SJSA1 (cell line): ENCODE measurements around the gene ZNRD2. TPM values are rescaled to one million over a fixed set of nuclear protein-coding genes. Genes with fewer than 3 reads are reported as not detected.
A peak's percentile ranks its signal among the peaks of the same experiment; 100 is the strongest.
"Not testable (repeated sequence)": the region's sequence is repeated elsewhere in the genome, so short reads cannot be mapped to it uniquely, and the experiment has no call there.

Experiments used
- DNase-seq, 2 experiments: peaks; one replicate each; pipeline ENCODE4 v3.0.0-alpha.2; 2015 to 2020; ENCODE audit warnings: low spot score in 2 of 2, low read depth in 1 of 2
- H3K27ac ChIP-seq: fragments of 250-450 bp; sonication (Bioruptor Pico); 2 replicates; pipeline ENCODE4 v1.5.1; 2020; ENCODE audit warnings: mild to moderate bottlenecking, moderate library complexity
- H3K27me3 ChIP-seq: fragments of 250-450 bp; sonication (Bioruptor Pico); replicated peaks from 2 replicates; pipeline ENCODE4 v1.5.1; 2020; ENCODE audit warnings: mild to moderate bottlenecking, moderate library complexity
- H3K36me3 ChIP-seq: fragments of 250-450 bp; sonication (Bioruptor Pico); 2 replicates; pipeline ENCODE4 v1.5.1; 2020; ENCODE audit warnings: mild to moderate bottlenecking
- H3K4me1 ChIP-seq: fragments of 250-450 bp; sonication (Bioruptor Pico); replicated peaks from 2 replicates; pipeline ENCODE4 v1.6.1; 2021; ENCODE audit warnings: mild to moderate bottlenecking
- H3K4me3 ChIP-seq: fragments of 250-450 bp; sonication (Bioruptor Pico); 2 replicates; pipeline ENCODE4 v1.5.1; 2020; ENCODE audit warnings: mild to moderate bottlenecking
- H3K9me3 ChIP-seq: fragments of 250-450 bp; sonication (Bioruptor Pico); replicated peaks from 2 replicates; pipeline ENCODE4 v1.5.1; 2020; ENCODE audit warnings: mild to moderate bottlenecking
- total RNA-seq: library from RNA; depleted of rRNA; stranded (reverse); fragments of >200 nt; shearing (Covaris generic); gene quantifications from 2 replicates; pipeline ENCODE4 v1.2.3, GENCODE V29; 2014; rRNA removed

Gene ZNRD2
- 109 and 111 TPM in 2 replicates for total RNA-seq

- H3K4me3 ChIP-seq = peak within 1 kb of the TSS; percentile 80
- H3K4me1 ChIP-seq = peaks cover 71% of the 10 kb centered on the region
- peak; percentile 100 for DNase-seq
- H3K9me3 ChIP-seq = no peaks in the 10 kb centered on the region
- H3K27me3 ChIP-seq = no peaks in the 10 kb centered on the region
- H3K27ac ChIP-seq = peak within 1 kb of the TSS; percentile 14
- H3K36me3 ChIP-seq = peaks cover 36% of the 10 kb centered on the region
These were observed at the start of gene ZNRD2 for GRCh38 chr11:65569973-65570918. Gene ZNRD2, plus strand, starts transcription at chr11:65570477. Its CDS starts 15 bp downstream, at chr11:65570492.

GRCh38 chr11:65521777-65522521, 48.3 kb upstream of the ZNRD2 start:
- H3K36me3 ChIP-seq = peaks cover 21% of the 10 kb centered on the region
- not testable (repeated sequence) for H3K4me3 ChIP-seq, H3K9me3 ChIP-seq, H3K27ac ChIP-seq, DNase-seq, H3K27me3 ChIP-seq
- H3K4me1 ChIP-seq = peaks cover 18% of the 10 kb centered on the region

GRCh38 chr11:65522718-65523630, 47.3 kb upstream of the ZNRD2 start:
- Histone ChIP-seq H3K36me3 (peaks cover 31% of the 10 kb centered on the region), H3K4me1 (peaks cover 18% of the 10 kb centered on the region)
- not testable (repeated sequence) for H3K4me3 ChIP-seq, H3K27me3 ChIP-seq, H3K27ac ChIP-seq, DNase-seq, H3K9me3 ChIP-seq

- H3K36me3 ChIP-seq = peaks cover 37% of the 10 kb centered on the region
- not testable (repeated sequence) for H3K9me3 ChIP-seq, H3K27ac ChIP-seq, H3K4me3 ChIP-seq, DNase-seq, H3K27me3 ChIP-seq
- peaks cover 18% of the 10 kb centered on the region for H3K4me1 ChIP-seq
These were observed 46.7 kb upstream of the ZNRD2 start for GRCh38 chr11:65523631-65523968.

GRCh38 chr11:65524014-65524740, 46.1 kb upstream of the ZNRD2 start:
- Histone ChIP-seq H3K4me3 (peak overlapping the region; percentile 23), H3K27me3 (no peaks in the 10 kb centered on the region), H3K27ac (no peak overlapping the region), H3K36me3 (peaks cover 43% of the 10 kb centered on the region), H3K9me3 (0 out of 2 replicates have a peak, but pooled peaks cover 2% of the 10 kb centered on the region), H3K4me1 (peaks cover 18% of the 10 kb centered on the region)
- DNase-seq = peak; percentile 62 to 63

- Histone ChIP-seq H3K27me3 (no peaks in the 10 kb centered on the region), H3K4me1 (peaks cover 18% of the 10 kb centered on the region)
- peak; percentile 88 for DNase-seq
These were observed 45.3 kb upstream of the ZNRD2 start, which contains the start of gene SCYL1 for GRCh38 chr11:65524741-65525545. Gene SCYL1, plus strand, starts transcription at chr11:65525083. Its CDS starts 71 bp downstream, at chr11:65525154.

GRCh38 chr11:65525546-65526480, 44.5 kb upstream of the ZNRD2 start:
- Histone ChIP-seq H3K9me3 (0 out of 2 replicates have a peak, but pooled peaks cover 2% of the 10 kb centered on the region), H3K36me3 (peaks cover 59% of the 10 kb centered on the region), H3K27me3 (no peaks in the 10 kb centered on the region), H3K27ac (peak overlapping the region; percentile 84), H3K4me1 (peaks cover 18% of the 10 kb centered on the region), H3K4me3 (peak overlapping the region; percentile 98)
- DNase-seq = peak in 1 of 2 experiments; percentile 56

More at GRCh38 chr11:65524741-65525545, 45.3 kb upstream of the ZNRD2 start, which contains the start of gene SCYL1:
- H3K4me3 ChIP-seq = peak within 1 kb of the TSS; percentile 98
- peak within 1 kb of the TSS; percentile 84 for H3K27ac ChIP-seq
- H3K36me3 ChIP-seq = peaks cover 51% of the 10 kb centered on the region
- H3K9me3 ChIP-seq = 0 out of 2 replicates have a peak, but pooled peaks cover 2% of the 10 kb centered on the region

- H3K36me3 ChIP-seq = peaks cover 69% of the 10 kb centered on the region
- peaks cover 18% of the 10 kb centered on the region for H3K4me1 ChIP-seq
- H3K9me3 ChIP-seq = 0 out of 2 replicates have a peak, but pooled peaks cover 2% of the 10 kb centered on the region
- no peaks in the 10 kb centered on the region for H3K27me3 ChIP-seq
- no peak overlapping the region for H3K27ac ChIP-seq
- DNase-seq = no peak
- H3K4me3 ChIP-seq = no peak overlapping the region
These were observed 43.5 kb upstream of the ZNRD2 start for GRCh38 chr11:65526744-65527143.

GRCh38 chr11:65528819-65529350, 41.4 kb upstream of the ZNRD2 start:
- H3K36me3 ChIP-seq = peaks cover 90% of the 10 kb centered on the region

GRCh38 chr11:65529475-65530156, 40.7 kb upstream of the ZNRD2 start:
- Histone ChIP-seq H3K4me3 (no peak overlapping the region), H3K9me3 (no peaks in the 10 kb centered on the region), H3K27ac (no peak overlapping the region), H3K4me1 (peaks cover 12% of the 10 kb centered on the region), H3K36me3 (peaks cover 95% of the 10 kb centered on the region), H3K27me3 (no peaks in the 10 kb centered on the region)
- peak in 1 of 2 experiments; percentile 56 for DNase-seq

More at GRCh38 chr11:65528819-65529350, 41.4 kb upstream of the ZNRD2 start:
- Histone ChIP-seq H3K4me1 (peaks cover 18% of the 10 kb centered on the region), H3K27me3 (no peaks in the 10 kb centered on the region), H3K4me3 (no peak overlapping the region), H3K9me3 (0 out of 2 replicates have a peak, but pooled peaks cover 2% of the 10 kb centered on the region), H3K27ac (no peak overlapping the region)
- no peak for DNase-seq
